Stimulated activated CD8-positive, alpha-beta memory T cell treated with anti-CD3 and anti-CD28 coated beads, Interleukin-12 subunit alpha, Interleukin-12 subunit beta, amount 100 ng/mL, for 24 hours (primary cell): ENCODE results near the gene SMG6.

ENCODE experiments used
- DNase-seq: peaks from one replicate; pipeline ENCODE4 v3.0.0-alpha.2; 2020; ENCODE audit errors: extremely low read depth

SMG6 gene

GRCh38 chr17:2235265-2235664 is 68.3 kb downstream of the SMG6 start:
- no peak for DNase-seq

- DNase-seq: no peak
Observed at GRCh38 chr17:2233441-2233947, 70.1 kb downstream of the SMG6 start.

GRCh38 chr17:2232244-2232638 is 71.3 kb downstream of the SMG6 start:
- no peak for DNase-seq

GRCh38 chr17:2230877-2231276 is 72.7 kb downstream of the SMG6 start:
- DNase-seq: no peak

- no peak for DNase-seq
Observed at GRCh38 chr17:2227025-2227699, 76.4 kb downstream of the SMG6 start.

- no peak for DNase-seq
Observed at GRCh38 chr17:2223617-2223927, 80.0 kb downstream of the SMG6 start.

GRCh38 chr17:2222901-2223616 is 80.5 kb downstream of the SMG6 start:
- peak; percentile 27 for DNase-seq

GRCh38 chr17:2222301-2222700 is 81.3 kb downstream of the SMG6 start:
- DNase-seq: no peak

GRCh38 chr17:2218426-2218825 is 85.2 kb downstream of the SMG6 start:
- DNase-seq: no peak

GRCh38 chr17:2215616-2216364 is 87.8 kb downstream of the SMG6 start:
- DNase-seq: no peak

GRCh38 chr17:2214929-2215615 is 88.5 kb downstream of the SMG6 start:
- no peak for DNase-seq

GRCh38 chr17:2214047-2214928 is 89.3 kb downstream of the SMG6 start:
- no peak for DNase-seq

- DNase-seq: no peak
Observed at GRCh38 chr17:2213291-2213960, 90.2 kb downstream of the SMG6 start.

- DNase-seq: no peak
Observed at GRCh38 chr17:2212400-2212981, 91.1 kb downstream of the SMG6 start.

GRCh38 chr17:2211661-2212399 is 91.8 kb downstream of the SMG6 start:
- no peak for DNase-seq

- DNase-seq: no peak
Observed at GRCh38 chr17:2210726-2211125, 92.9 kb downstream of the SMG6 start.

GRCh38 chr17:2207815-2208515 is 95.6 kb downstream of the SMG6 start:
- no peak for DNase-seq

GRCh38 chr17:2204393-2204792 is 99.2 kb downstream of the SMG6 start:
- DNase-seq: no peak

- DNase-seq: no peak
Observed at GRCh38 chr17:2203818-2204217, 99.8 kb downstream of the SMG6 start.
